HepG2 (cell line): Measurements from ENCODE around the gene SP4. TPM values are rescaled to one million over a fixed set of nuclear protein-coding genes. Genes with fewer than 3 reads are reported as not detected.

Experiments
- AHDC1 ChIP-seq: sonication (generic); formaldehyde crosslinking; IDR thresholded peaks from 2 replicates; pipeline ENCODE4 v1.5.1; 2020; ENCODE audit warnings: mild to moderate bottlenecking, missing genetic modification reagents, borderline replicate concordance
- DMAP1 ChIP-seq: IDR thresholded peaks from 2 replicates; pipeline ENCODE4 v1.6.1; 2016
- GPBP1L1 ChIP-seq: sonication (generic); formaldehyde crosslinking; IDR thresholded peaks from 2 replicates; pipeline ENCODE4 v1.5.0; 2020; ENCODE audit warnings: mild to moderate bottlenecking, missing genetic modification reagents
- HOMEZ ChIP-seq: IDR thresholded peaks from 2 replicates; pipeline ENCODE4 v1.6.1; 2016; ENCODE audit warnings: low read depth
- NFE2L1 ChIP-seq: sonication (generic); formaldehyde crosslinking; IDR thresholded peaks from 2 replicates; pipeline ENCODE4 v1.4.0; 2020; ENCODE audit warnings: missing genetic modification reagents, mild to moderate bottlenecking, borderline replicate concordance
- ONECUT2 ChIP-seq: sonication (generic); formaldehyde crosslinking; IDR thresholded peaks from 2 replicates; pipeline ENCODE4 v1.4.0; 2020; ENCODE audit warnings: missing genetic modification reagents
- PAXIP1 ChIP-seq: sonication (generic); formaldehyde crosslinking; conservative IDR thresholded peaks from 2 replicates; pipeline ENCODE4 v1.4.0; 2020; ENCODE audit warnings: mild to moderate bottlenecking, missing genetic modification reagents, moderate library complexity
- RCOR2 ChIP-seq: IDR thresholded peaks from 2 replicates; pipeline ENCODE4 v1.6.1; 2016; ENCODE audit warnings: missing biosample characterization, missing genetic modification reagents
- SIN3B ChIP-seq: fragments of 150-350 bp; IDR thresholded peaks from 2 replicates; pipeline ENCODE4 v1.6.1; 2014; ENCODE audit warnings: low read length
- ZFY ChIP-seq: sonication (generic); formaldehyde crosslinking; IDR thresholded peaks from 2 replicates; pipeline ENCODE4 v1.4.0; 2020; ENCODE audit warnings: missing genetic modification reagents
- ZNF343 ChIP-seq: sonication (generic); formaldehyde crosslinking; IDR thresholded peaks from 2 replicates; pipeline ENCODE4 v1.4.0; 2020; ENCODE audit warnings: mild to moderate bottlenecking, missing genetic modification reagents
- ZNF574 ChIP-seq: sonication (generic); formaldehyde crosslinking; IDR thresholded peaks from 2 replicates; pipeline ENCODE4 v1.4.0; 2020; ENCODE audit warnings: missing genetic modification reagents
- ZNF605 ChIP-seq: sonication (generic); formaldehyde crosslinking; IDR thresholded peaks from 2 replicates; pipeline ENCODE4 v1.8.0; 2022; ENCODE audit warnings: mild to moderate bottlenecking, missing genetic modification reagents
- ZSCAN29 ChIP-seq: sonication (generic); formaldehyde crosslinking; conservative IDR thresholded peaks from 2 replicates; pipeline ENCODE4 v1.4.0; 2020; ENCODE audit warnings: mild to moderate bottlenecking, missing genetic modification reagents
- polyA plus RNA-seq, 8 experiments: library from polyadenylated mRNA; depleted of rRNA in 3 of 8; stranded (reverse) in 7 of 8; unstranded in 1 of 8; fragments of >200 nt; fragmentation: Illumina TruSeq in 4 of 8; extraction: Trizol in 4 of 8; gene quantifications; 2 replicates each; pipeline versions ENCODE4 v1.2.1 to v1.2.3, GENCODE V29; 2011 to 2016; ENCODE audit warnings: low read depth in 4 of 8, missing spikeins in 1 of 8, mixed read lengths in 1 of 8; ENCODE audit not compliant: insufficient read depth in 1 of 8
- total RNA-seq, 5 experiments: library from RNA; depleted of rRNA; stranded (reverse); fragments of >200 nt; fragmentation: Illumina TruSeq; extraction: Trizol; gene quantifications; 2 replicates each; pipeline ENCODE4 v1.2.3, GENCODE V29; 2016; ENCODE audit warnings: low read depth in 1 of 5

The SP4 gene
- total and polyA plus RNA-seq, 2 of the 13 experiments (the other 11 are each of a cell fraction or from before 2014, with no cell fraction given), result 2.7 to 4.8 TPM

- TF ChIP-seq ZFY (peak; percentile 64), GPBP1L1 (no peak), HOMEZ (CRISPR knock-in tag) (0 out of 2 replicates have a peak, but pooled peaks have one; percentile 29), PAXIP1 (CRISPR knock-in tag) (peak; percentile 64), RCOR2 (CRISPR knock-in tag) (no peak), ZSCAN29 (0 out of 2 replicates have a peak, but pooled peaks have one; percentile 65), ZNF574 (CRISPR knock-in tag) (peak; percentile 41; the same call in 1 of the 2 replicates), SIN3B (peak; percentile 63; the same call in 1 of the 2 replicates), DMAP1 (peak; percentile 86; the same call in 1 of the 2 replicates), ONECUT2 (no peak), ZNF343 (CRISPR knock-in tag) (peak; percentile 79; the same call in 1 of the 2 replicates), ZNF605 (CRISPR knock-in tag) (peak; percentile 62; the same call in 1 of the 2 replicates), AHDC1 (CRISPR knock-in tag) (no peak), NFE2L1 (no peak)
Observed at GRCh38 chr7:21427182-21427870, 557 bp upstream of the SP4 start (continued).
